GM10266 (cell line): ENCODE measurements around the gene SH3RF3.

Experiments
- DNase-seq: peaks from one replicate; pipeline ENCODE4 v3.0.0; 2012; ENCODE audit errors: extremely low spot score
- TF ChIP-seq, protein P1 (sequence below): IDR thresholded peaks from 2 replicates; pipeline ENCODE4 v1.5.1; 2012; ENCODE audit warnings: mild to moderate bottlenecking, low read depth; ENCODE audit not compliant: control insufficient read depth, insufficient read depth; ENCODE audit errors: missing control alignments

Gene SH3RF3

DNA sequence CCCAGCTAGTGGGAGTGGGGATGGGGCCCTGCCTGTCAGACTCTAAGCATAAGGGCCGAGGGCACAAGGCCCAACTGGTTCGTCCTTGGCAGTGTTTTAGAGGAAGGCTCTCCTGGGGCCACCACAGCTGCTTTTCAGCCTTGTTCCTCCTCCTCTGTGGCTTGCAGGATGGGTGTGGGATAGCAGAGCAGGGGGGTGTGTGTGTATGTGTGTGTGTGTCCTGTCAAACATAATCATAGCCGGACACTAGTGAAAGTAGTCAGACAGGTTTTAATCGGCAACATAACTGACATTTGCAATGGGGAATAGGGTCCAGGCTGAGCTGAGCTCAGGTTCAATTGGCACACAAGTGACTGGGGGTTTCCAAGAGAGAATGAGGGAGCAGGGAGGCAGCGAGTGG lies 370.6 kb downstream of the SH3RF3 start:
- no peak for DNase-seq
- TF ChIP-seq, protein P1, sequence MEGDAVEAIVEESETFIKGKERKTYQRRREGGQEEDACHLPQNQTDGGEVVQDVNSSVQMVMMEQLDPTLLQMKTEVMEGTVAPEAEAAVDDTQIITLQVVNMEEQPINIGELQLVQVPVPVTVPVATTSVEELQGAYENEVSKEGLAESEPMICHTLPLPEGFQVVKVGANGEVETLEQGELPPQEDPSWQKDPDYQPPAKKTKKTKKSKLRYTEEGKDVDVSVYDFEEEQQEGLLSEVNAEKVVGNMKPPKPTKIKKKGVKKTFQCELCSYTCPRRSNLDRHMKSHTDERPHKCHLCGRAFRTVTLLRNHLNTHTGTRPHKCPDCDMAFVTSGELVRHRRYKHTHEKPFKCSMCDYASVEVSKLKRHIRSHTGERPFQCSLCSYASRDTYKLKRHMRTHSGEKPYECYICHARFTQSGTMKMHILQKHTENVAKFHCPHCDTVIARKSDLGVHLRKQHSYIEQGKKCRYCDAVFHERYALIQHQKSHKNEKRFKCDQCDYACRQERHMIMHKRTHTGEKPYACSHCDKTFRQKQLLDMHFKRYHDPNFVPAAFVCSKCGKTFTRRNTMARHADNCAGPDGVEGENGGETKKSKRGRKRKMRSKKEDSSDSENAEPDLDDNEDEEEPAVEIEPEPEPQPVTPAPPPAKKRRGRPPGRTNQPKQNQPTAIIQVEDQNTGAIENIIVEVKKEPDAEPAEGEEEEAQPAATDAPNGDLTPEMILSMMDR: no peak

- DNase-seq: no peak
- TF ChIP-seq, protein P1: no peak
These were observed 371.9 kb downstream of the SH3RF3 start for GRCh38 chr2:109500910-109501309.

GRCh38 chr2:109501461-109501860 lies 372.5 kb downstream of the SH3RF3 start:
- DNase-seq: no peak
- TF ChIP-seq, protein P1: no peak

- TF ChIP-seq, protein P1: no peak
- no peak for DNase-seq
These were observed 374.2 kb downstream of the SH3RF3 start for GRCh38 chr2:109503191-109503590.

DNA sequence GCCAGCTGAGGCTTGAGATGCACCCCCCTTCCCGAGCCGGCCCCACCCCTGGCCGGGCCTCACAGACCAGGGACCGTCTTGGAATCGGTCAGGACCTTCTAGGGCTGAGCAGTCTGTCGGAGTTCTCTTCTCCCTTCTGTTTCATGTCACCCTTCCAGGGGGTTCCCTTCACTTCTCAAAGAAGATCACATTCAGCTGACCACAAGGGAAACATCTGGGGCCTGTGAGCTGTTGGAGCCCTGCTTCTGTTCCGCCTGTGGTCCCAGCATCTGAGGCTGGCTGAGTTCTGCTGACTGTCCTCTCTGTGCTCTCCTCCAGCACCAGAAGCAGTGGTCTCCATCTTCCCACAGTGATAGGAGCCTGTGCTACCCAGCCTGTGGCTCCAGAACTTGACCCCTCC lies 378.2 kb downstream of the SH3RF3 start:
- no peak for DNase-seq
- TF ChIP-seq, protein P1: no peak

DNA sequence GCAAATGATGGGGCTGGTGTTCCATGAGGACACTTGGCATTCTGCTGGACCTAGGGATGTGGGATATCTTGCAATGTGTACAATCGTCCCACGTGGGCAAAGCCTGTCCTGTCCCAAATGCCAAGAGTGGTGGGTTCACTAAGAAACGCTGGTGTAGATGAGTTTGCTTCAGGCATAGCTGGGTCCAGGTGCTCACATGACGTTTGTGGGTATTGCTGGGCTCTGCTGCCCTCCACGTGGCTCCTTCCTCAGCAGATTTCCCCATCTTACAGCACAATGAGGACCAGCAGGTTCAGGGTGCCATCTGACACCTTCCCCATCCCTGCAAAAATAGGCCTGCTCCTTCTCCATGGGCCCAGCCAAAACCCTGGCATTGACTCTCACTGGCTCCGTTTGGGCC lies 378.8 kb downstream of the SH3RF3 start:
- no peak for DNase-seq
- TF ChIP-seq, protein P1: no peak

DNA sequence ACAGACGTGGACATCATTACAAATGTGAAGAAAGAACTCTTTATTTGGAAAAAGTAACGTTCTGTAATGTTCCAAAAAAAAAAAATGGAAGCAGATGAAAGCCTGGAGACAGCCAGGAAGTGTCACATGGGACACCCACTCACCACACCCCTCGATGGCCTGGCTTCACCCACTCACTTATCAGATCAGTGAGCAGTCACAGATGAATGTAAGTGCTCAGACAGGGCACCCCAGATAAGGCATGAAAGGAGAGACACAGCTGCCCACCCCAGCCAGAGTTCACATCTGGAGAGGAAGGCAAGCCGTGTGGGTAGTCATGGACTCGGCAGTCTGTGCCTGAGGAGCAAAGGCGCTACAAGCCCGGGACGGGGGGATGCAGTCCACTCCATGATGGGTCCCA lies 379.6 kb downstream of the SH3RF3 start:
- no peak for DNase-seq
- TF ChIP-seq, protein P1: no peak
